22Rv1 (cell line): ENCODE measurements around the gene PTBP1.

Source experiments
- H3K27ac ChIP-seq: fragments of 450-650 bp; 2 replicates; pipeline ENCODE4 v1.5.1; 2017
- CTCF ChIP-seq: fragments of 450-650 bp; IDR thresholded peaks from 2 replicates; pipeline ENCODE4 v1.5.1; 2017; ENCODE audit warnings: mild to moderate bottlenecking
- ZFX ChIP-seq: fragments of 450-650 bp; IDR thresholded peaks from 2 replicates; pipeline ENCODE4 v1.6.1; 2017; ENCODE audit warnings: antibody characterized with exemption, borderline replicate concordance

The PTBP1 gene

GRCh38 chr19:858868-859843 is 61.9 kb downstream of the PTBP1 start, which contains the start of gene CFD:
TSS of gene CFD (plus strand) at chr19:859664. CDS start at chr19:859690, 26 bp downstream.
- H3K27ac ChIP-seq, result peak within 1 kb of the TSS; percentile 88
- TF ChIP-seq CTCF, result no peak
- TF ChIP-seq ZFX, result no peak

GRCh38 chr19:861141-861755 is 64.0 kb downstream of the PTBP1 start:
- TF ChIP-seq ZFX (no peak), CTCF (no peak)
- H3K27ac ChIP-seq, result peak overlapping the region; percentile 88
